ENCODE measurements around the gene PARP12.

Gene PARP12

GRCh38 chr7:139991911-139992310 is 70.8 kb downstream of the PARP12 start:
- no peak for DNase-seq (ENCODE audit: low read depth)

GRCh38 chr7:139991269-139991666 is 71.5 kb downstream of the PARP12 start:
- DNase-seq (ENCODE audit: low read depth), result no peak

GRCh38 chr7:139990571-139991268 is 72.0 kb downstream of the PARP12 start:
- DNase-seq (ENCODE audit: low read depth), result no peak

GRCh38 chr7:139990142-139990535 is 72.6 kb downstream of the PARP12 start:
- DNase-seq (ENCODE audit: low read depth), result no peak

- no peak for DNase-seq (ENCODE audit: low read depth)
These were observed 73.2 kb downstream of the PARP12 start for GRCh38 chr7:139989366-139990141.

- DNase-seq (ENCODE audit: low read depth), result no peak
These were observed 74.8 kb downstream of the PARP12 start for GRCh38 chr7:139987691-139988516.

GRCh38 chr7:139985811-139986210 is 76.9 kb downstream of the PARP12 start:
- DNase-seq (ENCODE audit: low read depth), result no peak

- no peak for DNase-seq (ENCODE audit: low read depth)
These were observed 77.9 kb downstream of the PARP12 start for GRCh38 chr7:139984642-139985539.

- DNase-seq (ENCODE audit: low read depth), result no peak
These were observed 79.5 kb downstream of the PARP12 start for GRCh38 chr7:139982927-139983920.

GRCh38 chr7:139981511-139981895 is 81.2 kb downstream of the PARP12 start:
- DNase-seq (ENCODE audit: low read depth), result no peak

- no peak for DNase-seq (ENCODE audit: low read depth)
These were observed 85.7 kb downstream of the PARP12 start for GRCh38 chr7:139976838-139977656.

- DNase-seq (ENCODE audit: low read depth), result no peak
These were observed 86.5 kb downstream of the PARP12 start for GRCh38 chr7:139976055-139976837.

GRCh38 chr7:139974179-139974811 is 88.5 kb downstream of the PARP12 start:
- DNase-seq (ENCODE audit: low read depth), result no peak
